Aortic smooth muscle cell (primary cell): ENCODE data around the gene TDRD7. TPM values are rescaled to one million over a fixed set of nuclear protein-coding genes. Genes with fewer than 3 reads are reported as not detected.

Source experiments
- total RNA-seq: library from RNA; depleted of rRNA; stranded (reverse); fragments of >200 nt; gene quantifications from 2 replicates; pipeline ENCODE4 v1.2.3, GENCODE V29; 2014

Gene TDRD7, protein sequence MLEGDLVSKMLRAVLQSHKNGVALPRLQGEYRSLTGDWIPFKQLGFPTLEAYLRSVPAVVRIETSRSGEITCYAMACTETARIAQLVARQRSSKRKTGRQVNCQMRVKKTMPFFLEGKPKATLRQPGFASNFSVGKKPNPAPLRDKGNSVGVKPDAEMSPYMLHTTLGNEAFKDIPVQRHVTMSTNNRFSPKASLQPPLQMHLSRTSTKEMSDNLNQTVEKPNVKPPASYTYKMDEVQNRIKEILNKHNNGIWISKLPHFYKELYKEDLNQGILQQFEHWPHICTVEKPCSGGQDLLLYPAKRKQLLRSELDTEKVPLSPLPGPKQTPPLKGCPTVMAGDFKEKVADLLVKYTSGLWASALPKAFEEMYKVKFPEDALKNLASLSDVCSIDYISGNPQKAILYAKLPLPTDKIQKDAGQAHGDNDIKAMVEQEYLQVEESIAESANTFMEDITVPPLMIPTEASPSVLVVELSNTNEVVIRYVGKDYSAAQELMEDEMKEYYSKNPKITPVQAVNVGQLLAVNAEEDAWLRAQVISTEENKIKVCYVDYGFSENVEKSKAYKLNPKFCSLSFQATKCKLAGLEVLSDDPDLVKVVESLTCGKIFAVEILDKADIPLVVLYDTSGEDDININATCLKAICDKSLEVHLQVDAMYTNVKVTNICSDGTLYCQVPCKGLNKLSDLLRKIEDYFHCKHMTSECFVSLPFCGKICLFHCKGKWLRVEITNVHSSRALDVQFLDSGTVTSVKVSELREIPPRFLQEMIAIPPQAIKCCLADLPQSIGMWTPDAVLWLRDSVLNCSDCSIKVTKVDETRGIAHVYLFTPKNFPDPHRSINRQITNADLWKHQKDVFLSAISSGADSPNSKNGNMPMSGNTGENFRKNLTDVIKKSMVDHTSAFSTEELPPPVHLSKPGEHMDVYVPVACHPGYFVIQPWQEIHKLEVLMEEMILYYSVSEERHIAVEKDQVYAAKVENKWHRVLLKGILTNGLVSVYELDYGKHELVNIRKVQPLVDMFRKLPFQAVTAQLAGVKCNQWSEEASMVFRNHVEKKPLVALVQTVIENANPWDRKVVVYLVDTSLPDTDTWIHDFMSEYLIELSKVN
- total RNA-seq = 10.8 and 12.6 TPM in 2 replicates

GRCh38 chr9:97411789-97412625, at the start of gene TDRD7:
TSS of gene TDRD7 (plus strand) at chr9:97412096. CDS start at chr9:97428466, 16,370 bp downstream.

DNA sequence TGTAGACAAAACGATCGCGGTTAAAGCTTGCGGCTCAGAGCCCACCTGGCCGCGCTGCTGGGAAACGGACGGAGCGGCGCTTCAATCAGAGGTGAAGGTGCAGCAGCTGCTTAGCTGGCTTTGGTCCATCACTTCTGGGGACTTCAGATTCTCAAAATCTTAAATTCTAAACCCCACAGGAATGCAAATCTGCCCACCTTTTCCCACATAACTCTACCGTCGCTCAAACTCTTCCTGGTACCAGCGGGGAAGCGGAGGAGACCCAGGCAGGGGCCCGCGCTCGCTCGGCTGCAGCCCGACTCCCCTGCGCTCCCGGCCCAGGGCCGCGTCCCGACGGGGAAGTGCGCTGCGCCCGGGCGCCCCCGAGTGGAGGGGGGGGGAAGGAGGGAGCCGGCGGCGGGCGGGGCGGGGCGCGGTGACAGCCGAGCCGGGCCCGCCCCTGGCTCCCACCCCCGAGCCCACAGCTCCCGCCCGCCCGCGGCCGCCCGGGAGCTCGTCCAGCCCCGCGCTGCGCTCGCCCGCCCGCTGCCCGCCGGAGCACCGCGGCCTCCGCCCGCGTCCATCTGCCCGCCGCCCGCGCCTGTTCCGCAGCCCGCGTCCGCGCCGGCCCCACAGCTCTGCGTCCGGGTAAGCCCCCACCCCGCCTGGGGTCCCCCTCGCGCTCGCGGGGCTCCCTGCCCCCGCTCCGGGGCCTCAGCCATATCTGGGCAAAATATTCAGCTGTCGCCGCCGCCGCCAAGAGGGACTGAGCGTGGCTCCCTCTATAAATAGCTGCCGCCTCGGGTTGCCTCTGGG, 89.5 kb downstream of the TDRD7 start, which contains the start of gene TMOD1:
TSS of gene TMOD1 (plus strand) at position 490 of the 795 bp plus-strand sequence. CDS start 22,523 bp downstream, outside the sequence.

Other genes starting within 250 kb of the TDRD7 start
- 2.7 and 4.5 TPM in 2 replicates for gene CCDC180, start 104.4 kb upstream of the TDRD7 start, total RNA-seq
- gene TMOD1, start 89.6 kb downstream of the TDRD7 start, total RNA-seq = 0.79 and 1.9 TPM in 2 replicates
- gene TSTD2, start 221.3 kb downstream of the TDRD7 start, total RNA-seq = 16.3 and 17.2 TPM in 2 replicates
- 38.4 and 41.7 TPM in 2 replicates for gene NCBP1, start 221.7 kb downstream of the TDRD7 start, total RNA-seq